HepG2 (cell line): Measurements from ENCODE around the gene WBP1. TPM values are rescaled to one million over a fixed set of nuclear protein-coding genes. Genes with fewer than 3 reads are reported as not detected.

Experiments used
- AKNA ChIP-seq: sonication (generic); formaldehyde crosslinking; IDR thresholded peaks from 2 replicates; pipeline ENCODE4 v1.4.0; 2020; ENCODE audit warnings: missing genetic modification reagents, borderline replicate concordance
- ARID5B ChIP-seq: IDR thresholded peaks from 2 replicates; pipeline ENCODE4 v1.4.0; 2020; ENCODE audit warnings: mild to moderate bottlenecking, missing genetic modification reagents
- FOXC1 ChIP-seq: sonication (generic); formaldehyde crosslinking; IDR thresholded peaks from 2 replicates; pipeline ENCODE4 v1.8.0; 2022; ENCODE audit warnings: mild to moderate bottlenecking, missing genetic modification reagents, borderline replicate concordance
- MAF1 ChIP-seq: sonication (generic); formaldehyde crosslinking; IDR thresholded peaks from 2 replicates; pipeline ENCODE4 v1.5.0; 2020; ENCODE audit warnings: missing genetic modification reagents, borderline replicate concordance
- MATR3 ChIP-seq: sonication (generic); formaldehyde crosslinking; IDR thresholded peaks from 2 replicates; pipeline ENCODE4 v1.4.0; 2020; ENCODE audit warnings: missing genetic modification reagents
- PLRG1 ChIP-seq: fragments of 450-650 bp; conservative IDR thresholded peaks from 2 replicates; pipeline ENCODE4 v1.6.1; 2016
- PTBP1 ChIP-seq: fragments of 200-400 bp; formaldehyde crosslinking; IDR thresholded peaks from 2 replicates; pipeline ENCODE4 v1.6.1; 2018; ENCODE audit warnings: low read length, low read depth; ENCODE audit not compliant: poor library complexity, severe bottlenecking
- RFX5 ChIP-seq: IDR thresholded peaks from 2 replicates; pipeline ENCODE4 v1.6.1; 2011; ENCODE audit warnings: low read depth, low read length, improper control_type of control experiment
- RXRA ChIP-seq: sonication (generic); formaldehyde crosslinking; IDR thresholded peaks from 2 replicates; pipeline ENCODE4 v1.5.1; 2020; ENCODE audit warnings: missing genetic modification reagents
- RXRB ChIP-seq: IDR thresholded peaks from 2 replicates; pipeline ENCODE4 v1.6.1; 2016; ENCODE audit warnings: borderline replicate concordance, missing genetic modification reagents, missing compliant biosample characterization
- SIX4 ChIP-seq: sonication (generic); formaldehyde crosslinking; IDR thresholded peaks from 2 replicates; pipeline ENCODE4 v1.4.0; 2020; ENCODE audit warnings: missing genetic modification reagents
- SMYD3 ChIP-seq: sonication (generic); formaldehyde crosslinking; IDR thresholded peaks from 2 replicates; pipeline ENCODE4 v1.8.1; 2023; ENCODE audit warnings: mild to moderate bottlenecking, missing genetic modification reagents
- ZNF12 ChIP-seq: sonication (generic); formaldehyde crosslinking; IDR thresholded peaks from 2 replicates; pipeline ENCODE4 v1.5.0; 2020; ENCODE audit warnings: missing genetic modification reagents
- ZNF160 ChIP-seq: sonication (generic); formaldehyde crosslinking; IDR thresholded peaks from 2 replicates; pipeline ENCODE4 v1.8.0; 2022; ENCODE audit warnings: mild to moderate bottlenecking, inconsistent platforms, missing genetic modification reagents
- ZNF335 ChIP-seq: sonication (generic); formaldehyde crosslinking; IDR thresholded peaks from 2 replicates; pipeline ENCODE4 v1.4.0; 2020; ENCODE audit warnings: missing genetic modification reagents
- ZNF362 ChIP-seq: sonication (generic); formaldehyde crosslinking; IDR thresholded peaks from 2 replicates; pipeline ENCODE4 v1.4.0; 2020; ENCODE audit warnings: missing genetic modification reagents, mild to moderate bottlenecking, borderline replicate concordance
- ZNF691 ChIP-seq: sonication (generic); formaldehyde crosslinking; IDR thresholded peaks from 2 replicates; pipeline ENCODE4 v1.4.0; 2020; ENCODE audit warnings: missing genetic modification reagents, low read depth, mild to moderate bottlenecking, borderline replicate concordance
- ZNF709 ChIP-seq: sonication (generic); formaldehyde crosslinking; IDR thresholded peaks from 2 replicates; pipeline ENCODE4 v1.5.0; 2020; ENCODE audit warnings: mild to moderate bottlenecking, missing genetic modification reagents
- ZNF788 ChIP-seq: sonication (generic); formaldehyde crosslinking; IDR thresholded peaks from 2 replicates; pipeline ENCODE4 v1.5.0; 2020; ENCODE audit warnings: mild to moderate bottlenecking, missing genetic modification reagents, borderline replicate concordance
- polyA plus RNA-seq, 8 experiments: library from polyadenylated mRNA; depleted of rRNA in 3 of 8; stranded (reverse) in 7 of 8; unstranded in 1 of 8; fragments of >200 nt; fragmentation: Illumina TruSeq in 4 of 8; extraction: Trizol in 4 of 8; gene quantifications; 2 replicates each; pipeline versions ENCODE4 v1.2.1 to v1.2.3, GENCODE V29; 2011 to 2016; ENCODE audit warnings: low read depth in 4 of 8, missing spikeins in 1 of 8, mixed read lengths in 1 of 8; ENCODE audit not compliant: insufficient read depth in 1 of 8
- total RNA-seq, 5 experiments: library from RNA; depleted of rRNA; stranded (reverse); fragments of >200 nt; fragmentation: Illumina TruSeq; extraction: Trizol; gene quantifications; 2 replicates each; pipeline ENCODE4 v1.2.3, GENCODE V29; 2016; ENCODE audit warnings: low read depth in 1 of 5

WBP1 gene
- total and polyA plus RNA-seq, 2 of the 13 experiments (the other 11 are each of a cell fraction or from before 2014, with no cell fraction given): 38.8 to 85.7 TPM

- no peak for TF ChIP-seq ZNF12 (CRISPR knock-in tag)
- no peak for TF ChIP-seq SIX4 (CRISPR knock-in tag)
- TF ChIP-seq PLRG1: no peak
- no peak for TF ChIP-seq ZNF788
- TF ChIP-seq FOXC1 (CRISPR knock-in tag): no peak
- TF ChIP-seq ZNF362 (CRISPR knock-in tag): no peak
- TF ChIP-seq ZNF709: no peak
- TF ChIP-seq ZNF335 (CRISPR knock-in tag): no peak
- TF ChIP-seq RXRA: no peak
- no peak for TF ChIP-seq AKNA
- no peak for TF ChIP-seq MATR3
- no peak for TF ChIP-seq ZNF160 (CRISPR knock-in tag)
- no peak for TF ChIP-seq SMYD3 (CRISPR knock-in tag)
- TF ChIP-seq MAF1 (CRISPR knock-in tag): no peak
- TF ChIP-seq ZNF691: no peak; the same call in 1 of the 2 replicates
- TF ChIP-seq RXRB: no peak
- no peak for TF ChIP-seq RFX5
- no peak for TF ChIP-seq ARID5B (CRISPR knock-in tag)
- no peak for TF ChIP-seq PTBP1
These were observed 45.6 kb downstream of the WBP1 start (continued) for GRCh38 chr2:74503506-74504475.
